Esophagus squamous epithelium (tissue), 5 donors: ENCODE measurements around the gene STIMATE. TPM values are rescaled to one million over a fixed set of nuclear protein-coding genes. Genes with fewer than 3 reads are reported as not detected.

Source experiments
- DNase-seq: peaks from one replicate; lab custom pipeline; 2025; lab: John Stamatoyannopoulos, UW
- H3K27ac ChIP-seq, 4 donors: fragments of 200-600 bp; sonication (generic); one replicate each; pipeline ENCODE4 v1.5.1; 2016 to 2019; ENCODE audit warnings: mild to moderate bottlenecking in 1 of 4
- H3K27me3 ChIP-seq, 4 donors: fragments of 200-600 bp; sonication (generic); 1 replicate in 3 of 4; 2 replicates in 1 of 4; pipeline versions ENCODE4 v1.5.1 to v1.6.0; 2017 to 2021; ENCODE audit warnings: antibody characterized with exemption in 1 of 4
- H3K36me3 ChIP-seq, 3 donors: fragments of 200-600 bp; sonication (generic); one replicate each; pipeline ENCODE4 v1.5.1; 2016 to 2019
- H3K4me1 ChIP-seq, 3 donors: fragments of 200-600 bp; sonication (generic); one replicate each; pipeline ENCODE4 v1.5.1; 2017 to 2019
- H3K4me3 ChIP-seq, 4 donors: fragments of 200-600 bp; sonication (generic); 1 replicate in 3 of 4; 2 replicates in 1 of 4; pipeline ENCODE4 v1.5.1; 2016 to 2019; ENCODE audit warnings: mild to moderate bottlenecking in 2 of 4, moderate library complexity in 1 of 4
- H3K9me3 ChIP-seq, 3 donors: fragments of 200-600 bp; sonication (generic); one replicate each; pipeline ENCODE4 v1.5.1; 2016 to 2019
- POLR2A ChIP-seq, 4 donors: fragments of 450-650 bp; IDR thresholded peaks; one replicate each; pipeline ENCODE4 v1.6.1; 2017; ENCODE audit warnings: antibody characterized with exemption in 4 of 4, mild to moderate bottlenecking in 4 of 4, moderate library complexity in 3 of 4
- WGBS, 2 donors: methylation state at CpG; one replicate each; pipeline ENCODE4 v1.1.5; 2018; 5-methylcytosine and 5-hydroxymethylcytosine counted together
- intact Hi-C: fragments of 100-400 bp; cut with DNase I; formaldehyde crosslinking; loops from one replicate; pipeline ENCODE4 v1.15.0; 2022
- total RNA-seq, 4 donors: library from RNA; depleted of rRNA; stranded (reverse); fragments of >200 nt; gene quantifications; one replicate each; pipeline ENCODE4 v1.1.0, GENCODE V29; 2016
- TF ChIP-seq, protein P1 (sequence below), 6 experiments: fragments of 450-650 bp in 4 of 6; fragments of 200-600 bp in 2 of 6; sonication (generic) in 2 of 6; IDR thresholded peaks; one replicate each; pipeline ENCODE4 v1.5.1; 2016 to 2019; ENCODE audit warnings: antibody characterized with exemption in 6 of 6, mild to moderate bottlenecking in 4 of 6, moderate library complexity in 4 of 6
- donor health status: DM: yes; HTN: yes; CAD: no.

STIMATE gene
- total RNA-seq, 4 donors from 2014 or later, result 7.0 to 14.7 (median 12.4) TPM

DNA sequence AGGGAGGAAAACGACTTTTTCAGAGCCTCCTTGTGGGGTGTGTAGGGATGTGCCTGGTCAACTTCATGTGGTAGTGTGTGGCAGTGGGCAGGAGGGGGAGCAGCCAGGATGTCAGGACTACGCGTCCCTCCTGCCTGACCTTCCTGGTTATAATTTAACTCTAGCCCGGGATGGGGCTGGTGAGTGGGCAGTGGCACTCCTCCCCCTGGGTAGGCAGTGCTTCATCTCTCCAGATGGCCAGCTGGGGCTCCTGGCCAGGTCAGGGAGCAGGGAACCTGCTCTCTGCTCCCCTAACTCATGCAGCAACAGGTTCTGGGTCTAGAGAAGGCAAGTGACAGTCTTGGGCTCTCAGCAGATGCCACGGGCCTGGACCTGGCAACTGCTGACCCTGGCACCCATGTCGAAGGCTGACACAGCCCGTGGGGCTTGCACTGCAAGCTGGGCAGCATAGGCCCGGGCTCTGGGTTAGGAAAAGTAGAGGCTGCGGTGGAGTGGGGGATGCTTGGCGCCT, 69.4 kb downstream of the STIMATE start:
- 60 to 87% methylated on average over 3 to 5 of the region's 10 CpGs for WGBS, 2 donors
- no peak overlapping the region for H3K27ac ChIP-seq
- intact Hi-C loops, result no loop called here
- no peaks in the 10 kb centered on the region for H3K9me3 ChIP-seq
- no peaks in the 10 kb centered on the region for H3K27me3 ChIP-seq
- no peak for TF ChIP-seq POLR2A (IDR thresholded peaks at IDR 0.05)
- TF ChIP-seq, protein P1, sequence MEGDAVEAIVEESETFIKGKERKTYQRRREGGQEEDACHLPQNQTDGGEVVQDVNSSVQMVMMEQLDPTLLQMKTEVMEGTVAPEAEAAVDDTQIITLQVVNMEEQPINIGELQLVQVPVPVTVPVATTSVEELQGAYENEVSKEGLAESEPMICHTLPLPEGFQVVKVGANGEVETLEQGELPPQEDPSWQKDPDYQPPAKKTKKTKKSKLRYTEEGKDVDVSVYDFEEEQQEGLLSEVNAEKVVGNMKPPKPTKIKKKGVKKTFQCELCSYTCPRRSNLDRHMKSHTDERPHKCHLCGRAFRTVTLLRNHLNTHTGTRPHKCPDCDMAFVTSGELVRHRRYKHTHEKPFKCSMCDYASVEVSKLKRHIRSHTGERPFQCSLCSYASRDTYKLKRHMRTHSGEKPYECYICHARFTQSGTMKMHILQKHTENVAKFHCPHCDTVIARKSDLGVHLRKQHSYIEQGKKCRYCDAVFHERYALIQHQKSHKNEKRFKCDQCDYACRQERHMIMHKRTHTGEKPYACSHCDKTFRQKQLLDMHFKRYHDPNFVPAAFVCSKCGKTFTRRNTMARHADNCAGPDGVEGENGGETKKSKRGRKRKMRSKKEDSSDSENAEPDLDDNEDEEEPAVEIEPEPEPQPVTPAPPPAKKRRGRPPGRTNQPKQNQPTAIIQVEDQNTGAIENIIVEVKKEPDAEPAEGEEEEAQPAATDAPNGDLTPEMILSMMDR (IDR thresholded peaks at IDR 0.05), result no peak
- DNase-seq, result no peak
- H3K36me3 ChIP-seq, result peaks cover 0 to 13% (median 0%) of the 10 kb centered on the region in 3 donors
- no peak overlapping the region for H3K4me3 ChIP-seq
- peaks cover 0 to 29% (median 19%) of the 10 kb centered on the region in 3 donors for H3K4me1 ChIP-seq

DNA sequence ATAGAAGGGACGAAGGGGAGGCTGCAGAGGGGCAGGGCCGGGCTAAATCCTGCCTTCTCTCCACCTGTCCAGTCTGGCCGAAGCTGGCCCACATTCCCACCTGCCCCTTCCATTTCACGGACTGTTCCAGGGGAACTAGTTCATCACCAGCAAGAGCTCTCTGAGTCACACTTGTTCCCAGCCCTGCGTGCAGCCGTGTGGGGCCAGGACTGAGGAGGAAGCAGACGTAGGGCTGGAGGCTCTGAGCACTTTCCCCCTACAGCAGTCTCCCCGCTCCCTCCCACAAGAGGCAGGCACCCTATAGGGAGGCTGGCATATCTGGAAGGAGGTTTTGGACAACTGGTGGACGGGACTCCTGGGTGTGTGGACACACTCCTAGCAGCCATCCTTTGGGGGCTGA, 69.9 kb downstream of the STIMATE start:
- Histone ChIP-seq H3K27ac (no peak overlapping the region), H3K4me1 (peaks cover 0 to 24% (median 19%) of the 10 kb centered on the region in 3 donors), H3K27me3 (no peaks in the 10 kb centered on the region), H3K4me3 (no peak overlapping the region), H3K9me3 (no peaks in the 10 kb centered on the region), H3K36me3 (peaks cover 0 to 17% (median 0%) of the 10 kb centered on the region in 3 donors)
- no peak for TF ChIP-seq POLR2A (IDR thresholded peaks at IDR 0.05)
- TF ChIP-seq, protein P1 (IDR thresholded peaks at IDR 0.05), result no peak
- intact Hi-C loops, result no loop called here
- whole genome bisulfite sequencing, 2 donors, result 59 to 78% methylated on average over 4 to 5 of the region's 9 CpGs
- no peak for DNase-seq

DNA sequence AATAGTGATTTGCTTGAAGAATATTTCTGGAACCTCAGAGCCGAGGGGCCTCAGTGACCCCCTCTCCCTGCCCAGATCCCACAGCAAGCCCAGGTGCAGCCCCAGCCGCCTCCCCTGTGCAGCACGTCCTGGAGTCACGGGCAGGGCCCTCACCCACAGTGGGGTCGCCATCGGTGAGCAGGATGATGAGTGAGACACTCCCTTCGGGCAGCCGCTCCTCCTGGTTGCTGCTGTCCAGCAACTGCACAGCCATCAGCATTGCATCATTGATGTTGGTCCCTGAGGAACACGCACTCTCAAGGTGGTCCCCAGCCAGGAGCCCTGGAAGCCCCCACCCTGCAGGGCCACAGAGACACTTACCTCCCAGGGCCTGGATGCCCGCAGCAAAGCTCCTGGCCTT, 73.3 kb downstream of the STIMATE start:
- TF ChIP-seq, protein P1 (IDR thresholded peaks at IDR 0.05), result no peak
- no peak for TF ChIP-seq POLR2A (IDR thresholded peaks at IDR 0.05)
- intact Hi-C loops, result no loop called here
- Histone ChIP-seq H3K4me3 (no peak overlapping the region), H3K36me3 (peaks cover 0 to 17% (median 0%) of the 10 kb centered on the region in 3 donors), H3K27ac (no peak overlapping the region), H3K27me3 (no peaks in the 10 kb centered on the region), H3K9me3 (no peaks in the 10 kb centered on the region), H3K4me1 (no peaks in the 10 kb centered on the region)
- no peak for DNase-seq
- WGBS, 2 donors, result no CpG with 5 or more reads among the region's 10 CpGs

DNA sequence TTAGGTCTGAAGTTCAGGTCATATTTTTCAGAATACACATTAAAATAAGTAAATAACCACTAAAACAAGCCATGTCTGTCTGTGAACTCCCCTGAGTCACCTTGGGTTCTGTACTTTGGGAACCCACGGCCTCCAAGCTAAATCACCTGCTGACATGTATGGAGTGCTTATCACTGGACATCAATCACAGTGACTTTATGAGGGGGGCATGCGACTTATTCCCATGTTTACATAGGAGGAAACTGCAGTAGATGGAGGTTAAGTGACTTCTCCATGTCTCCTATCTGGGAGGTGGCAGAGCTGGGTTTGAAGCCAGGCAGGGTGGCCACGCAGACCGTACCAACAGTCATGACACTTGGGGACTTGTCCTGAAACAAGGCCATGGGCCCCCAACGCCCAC, 75.0 kb downstream of the STIMATE start:
- WGBS, 2 donors, result 84 to 87% methylated on average over 3 to 5 of the region's 5 CpGs
- intact Hi-C loops, result no loop called here
- no peak overlapping the region for H3K4me3 ChIP-seq

DNA sequence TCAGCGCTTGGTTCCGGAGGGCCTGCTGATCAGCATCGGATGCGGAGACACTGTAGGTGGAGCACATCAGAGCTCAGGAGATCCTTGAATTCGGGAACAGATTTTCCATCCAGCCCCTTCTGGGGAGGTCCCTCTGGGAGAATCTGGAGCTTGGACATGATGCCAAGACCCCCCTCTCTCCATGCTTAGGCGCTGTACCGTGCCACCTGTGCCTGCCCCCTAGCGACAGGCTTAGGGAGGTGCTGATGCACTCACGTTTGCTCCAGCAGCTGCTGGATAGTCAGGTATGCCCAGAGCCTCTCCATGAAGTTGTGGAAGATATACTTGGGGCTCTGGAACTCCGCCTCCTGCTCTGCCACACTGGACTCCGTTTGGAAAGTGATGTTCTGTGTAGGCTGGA, 76.6 kb downstream of the STIMATE start:
- no peak for DNase-seq
- WGBS, 2 donors, result 57 to 62% methylated on average over 9 of the region's 11 CpGs
- no peaks in the 10 kb centered on the region for H3K9me3 ChIP-seq
- peaks cover 0 to 17% (median 0%) of the 10 kb centered on the region in 3 donors for H3K36me3 ChIP-seq
- no peaks in the 10 kb centered on the region for H3K4me1 ChIP-seq
- intact Hi-C loops, result no loop called here
- H3K27ac ChIP-seq, result no peak overlapping the region
- H3K4me3 ChIP-seq, result no peak overlapping the region
- no peak for TF ChIP-seq POLR2A (IDR thresholded peaks at IDR 0.05)
- TF ChIP-seq, protein P1 (IDR thresholded peaks at IDR 0.05), result peak in 4 of 6 experiments; percentile 9 to 45 (median 29)
- no peaks in the 10 kb centered on the region for H3K27me3 ChIP-seq

More for the DNA sequence above, 75.0 kb downstream of the STIMATE start:
- Histone ChIP-seq H3K9me3 (no peaks in the 10 kb centered on the region), H3K27me3 (no peaks in the 10 kb centered on the region), H3K4me1 (no peaks in the 10 kb centered on the region), H3K36me3 (peaks cover 0 to 17% (median 0%) of the 10 kb centered on the region in 3 donors), H3K27ac (no peak overlapping the region)
- TF ChIP-seq, protein P1 (IDR thresholded peaks at IDR 0.05), result no peak
- TF ChIP-seq POLR2A (IDR thresholded peaks at IDR 0.05), result no peak
- DNase-seq, result no peak
